IMR-90 (cell line): ENCODE measurements around the gene PCBP3. TPM values are rescaled to one million over a fixed set of nuclear protein-coding genes. Genes with fewer than 3 reads are reported as not detected.
A peak's percentile ranks its signal among the peaks of the same experiment; 100 is the strongest.

Experiments used
- ATAC-seq: fragments of 200-7000 bp; cut with Tn5 transposase; 2 replicates; pipeline ENCODE4 v1.9.1; 2020; ENCODE audit warnings: low read depth, mild to moderate bottlenecking, moderate library complexity
- BruUV-seq: library from RNA; stranded (reverse); fragments of 400-500 nt; replicated peaks from 2 replicates; lab custom pipeline; 2021; lab: Mats Ljungman, UMichigan
- CTCF ChIA-PET: fragments of 300-600 bp; formaldehyde crosslinking; extraction: SDS; loops from one replicate; lab custom pipeline; 2021; ENCODE audit warnings: antibody characterized with exemption; lab: Yijun Ruan, JAX
- POLR2A ChIA-PET: fragments of 300-600 bp; sonication (Branson Sonifier 250); formaldehyde crosslinking; loops from one replicate; lab custom pipeline; 2022; ENCODE audit warnings: antibody characterized with exemption; ENCODE audit not compliant: unreplicated experiment; lab: Charles Lee
- DNase-seq: peaks from one replicate; pipeline ENCODE4 v3.0.0; 2013
- H2AFZ ChIP-seq: replicated peaks from 2 replicates; pipeline ENCODE3; 2013; ENCODE audit warnings: low read length, mild to moderate bottlenecking; ENCODE audit not compliant: poor library complexity
- H2AK5ac ChIP-seq: 2 replicates; pipeline ENCODE4 v1.6.1; 2013; ENCODE audit warnings: low read depth, low read length, inconsistent platforms
- H2AK9ac ChIP-seq: replicated peaks from 2 replicates; pipeline ENCODE3; 2013; ENCODE audit warnings: mild to moderate bottlenecking, low read depth, low read length, moderate library complexity; ENCODE audit not compliant: poor library complexity
- H2BK120ac ChIP-seq: 2 replicates; pipeline ENCODE4 v1.6.1; 2013; ENCODE audit warnings: low read depth, low read length, inconsistent platforms
- H2BK15ac ChIP-seq: 3 replicates; pipeline ENCODE4 v1.6.1; 2013; ENCODE audit warnings: low read depth, low read length, inconsistent platforms
- H2BK20ac ChIP-seq: 2 replicates; pipeline ENCODE4 v1.6.1; 2013; ENCODE audit warnings: low read depth, mild to moderate bottlenecking, inconsistent platforms, low read length, moderate library complexity
- H2BK5ac ChIP-seq: 2 replicates; pipeline ENCODE4 v1.6.1; 2013; ENCODE audit warnings: mild to moderate bottlenecking, low read depth, low read length, inconsistent platforms; ENCODE audit not compliant: poor library complexity, severe bottlenecking
- H3K14ac ChIP-seq: replicated peaks from 2 replicates; pipeline ENCODE4 v1.6.1; 2013; ENCODE audit warnings: low read depth, low read length, inconsistent platforms
- H3K18ac ChIP-seq: 2 replicates; pipeline ENCODE4 v1.6.1; 2013; ENCODE audit warnings: low read depth, low read length, control low read depth
- H3K23ac ChIP-seq: 2 replicates; pipeline ENCODE4 v1.6.1; 2013; ENCODE audit warnings: low read depth, low read length, inconsistent platforms
- H3K27ac ChIP-seq: 2 replicates; pipeline ENCODE4 v1.5.1; 2013; ENCODE audit warnings: mild to moderate bottlenecking, control low read depth, low read length; ENCODE audit not compliant: insufficient read depth
- H3K27me3 ChIP-seq: 2 replicates; pipeline ENCODE4 v1.6.1; 2013; ENCODE audit warnings: low read length; ENCODE audit not compliant: control insufficient read depth, insufficient read depth
- H3K36me3 ChIP-seq: 2 replicates; pipeline ENCODE4 v1.6.1; 2013; ENCODE audit warnings: low read length, mixed read lengths; ENCODE audit not compliant: control insufficient read depth, insufficient read depth
- H3K4ac ChIP-seq: 2 replicates; pipeline ENCODE4 v1.6.1; 2013; ENCODE audit warnings: low read depth, low read length, inconsistent platforms
- H3K4me1 ChIP-seq: 2 replicates; pipeline ENCODE4 v1.6.1; 2013; ENCODE audit warnings: low read length, mixed read lengths; ENCODE audit not compliant: control insufficient read depth, insufficient read depth
- H3K4me2 ChIP-seq: 2 replicates; pipeline ENCODE4 v1.6.1; 2013; ENCODE audit warnings: low read depth, mild to moderate bottlenecking, control low read depth, low read length, moderate library complexity
- H3K4me3 ChIP-seq: 2 replicates; pipeline ENCODE4 v1.5.1; 2013; ENCODE audit warnings: low read depth, mild to moderate bottlenecking, control low read depth, low read length, moderate library complexity; ENCODE audit not compliant: insufficient read depth
- H3K56ac ChIP-seq: 2 replicates; pipeline ENCODE4 v1.6.1; 2013; ENCODE audit warnings: low read length, inconsistent platforms; ENCODE audit not compliant: insufficient read depth; ENCODE audit errors: extremely low read depth
- H3K79me1 ChIP-seq, 2 experiments: 2 replicates each; pipeline ENCODE4 v1.6.1; 2013; ENCODE audit warnings: low read length in 2 of 2, inconsistent platforms in 1 of 2, low read depth in 1 of 2
- H3K9ac ChIP-seq: 2 replicates; pipeline ENCODE4 v1.6.1; 2013; ENCODE audit warnings: low read depth, low read length, control low read depth
- H3K9me1 ChIP-seq: 2 replicates; pipeline ENCODE4 v1.6.1; 2013; ENCODE audit warnings: low read length, inconsistent platforms; ENCODE audit not compliant: insufficient read depth
- H3K9me3 ChIP-seq: 2 replicates; pipeline ENCODE4 v1.6.1; 2013; ENCODE audit warnings: low read length; ENCODE audit not compliant: control insufficient read depth, insufficient read depth
- H4K20me1 ChIP-seq: 2 replicates; pipeline ENCODE4 v1.6.1; 2013; ENCODE audit warnings: low read length, inconsistent platforms; ENCODE audit not compliant: insufficient read depth
- H4K5ac ChIP-seq: 2 replicates; pipeline ENCODE4 v1.6.1; 2013; ENCODE audit warnings: mild to moderate bottlenecking, low read depth, low read length, control low read depth
- H4K8ac ChIP-seq, 2 experiments: 2 replicates each; pipeline ENCODE4 v1.6.1; 2013; ENCODE audit warnings: low read depth in 2 of 2, low read length in 2 of 2, control low read depth in 1 of 2, inconsistent platforms in 1 of 2
- H4K91ac ChIP-seq: 2 replicates; pipeline ENCODE4 v1.6.1; 2013; ENCODE audit warnings: low read depth, low read length, inconsistent platforms; ENCODE audit not compliant: insufficient read depth
- BHLHE40 ChIP-seq: fragments of 150-350 bp; IDR thresholded peaks from 2 replicates; pipeline ENCODE4 v1.6.1; 2016; ENCODE audit warnings: mild to moderate bottlenecking, low read depth, low read length
- CEBPB ChIP-seq: IDR thresholded peaks from 2 replicates; pipeline ENCODE4 v1.6.1; 2012; ENCODE audit warnings: low read depth, low read length, improper control_type of control experiment
- FOS ChIP-seq: fragments of 150-350 bp; IDR thresholded peaks from 2 replicates; pipeline ENCODE4 v1.6.1; 2016; ENCODE audit warnings: low read depth, low read length
- MAZ ChIP-seq: IDR thresholded peaks from 2 replicates; pipeline ENCODE4 v1.6.1; 2012; ENCODE audit warnings: low read depth, mild to moderate bottlenecking, low read length, improper control_type of control experiment, moderate library complexity, borderline replicate concordance
- MXI1 ChIP-seq: IDR thresholded peaks from 2 replicates; pipeline ENCODE4 v1.6.1; 2012; ENCODE audit warnings: low read depth, mild to moderate bottlenecking, low read length, moderate library complexity, borderline replicate concordance
- RAD21 ChIP-seq: IDR thresholded peaks from 2 replicates; pipeline ENCODE4 v1.6.1; 2012; ENCODE audit warnings: low read length, improper control_type of control experiment
- RCOR1 ChIP-seq: IDR thresholded peaks from 2 replicates; pipeline ENCODE4 v1.6.1; 2012; ENCODE audit warnings: mild to moderate bottlenecking, low read length, improper control_type of control experiment; ENCODE audit not compliant: insufficient replicate concordance
- RFX5 ChIP-seq: IDR thresholded peaks from 2 replicates; pipeline ENCODE4 v1.8.0; 2012; ENCODE audit warnings: low read depth, mild to moderate bottlenecking, low read length, moderate library complexity
- SMC3 ChIP-seq: fragments of 150-350 bp; IDR thresholded peaks from 2 replicates; pipeline ENCODE4 v1.6.1; 2016; ENCODE audit warnings: low read depth, mild to moderate bottlenecking, antibody characterized with exemption, low read length, moderate library complexity
- WGBS, 2 experiments: methylation state at CpG; one replicate each; pipeline versions ENCODE4 v1.1.5 to v1.1.7; 2013; ENCODE audit warnings: missing lambda C conversion rate in 2 of 2; ENCODE audit not compliant: insufficient read length in 1 of 2; ENCODE audit errors: extremely low coverage in 2 of 2; 5-methylcytosine and 5-hydroxymethylcytosine counted together
- dilution Hi-C: fragments of 300-500 bp; cut with HindIII; formaldehyde crosslinking; loops from one replicate; pipeline ENCODE4 v1.14.3; 2018; ENCODE audit warnings: low sequenced_read_pairs; ENCODE audit not compliant: unreplicated experiment
- in situ Hi-C: fragments of 300-500 bp; cut with MboI; formaldehyde crosslinking; loops from 3 replicates; pipeline ENCODE4 v1.14.3; 2019; ENCODE audit warnings: low sequenced_read_pairs, inconsistent platforms, mixed read lengths
- intact Hi-C: fragments of 100-400 bp; cut with micrococcal nuclease; formaldehyde crosslinking; loops from 2 replicates; pipeline ENCODE4 v1.10.0; 2022
- polyA plus RNA-seq, 3 experiments: library from polyadenylated mRNA; depleted of rRNA; stranded (reverse); fragments of >200 nt; gene quantifications; 2 replicates each; pipeline ENCODE4 v1.2.3, GENCODE V29; 2012; ENCODE audit warnings: low replicate concordance in 1 of 3
- total RNA-seq: library from RNA; depleted of rRNA; stranded (reverse); fragments of >200 nt; gene quantifications from 2 replicates; pipeline ENCODE4 v1.2.3, GENCODE V29; 2012
- TF ChIP-seq, protein P1 (sequence below): conservative IDR thresholded peaks from 2 replicates; pipeline ENCODE4 v1.5.1; 2012; ENCODE audit warnings: mild to moderate bottlenecking, low read depth, low read length, improper control_type of control experiment

PCBP3 gene
- total and polyA plus RNA-seq, 2 of the 4 experiments (the other 2 are of a cell fraction), result 2.9 to 3.9 TPM

- Histone ChIP-seq H3K14ac (no peak overlapping the region), H3K4me3 (no peak overlapping the region), H3K27me3 (peaks cover 16% of the 10 kb centered on the region; the same call in 1 of the 2 replicates), H3K4me2 (no peak overlapping the region), H3K23ac (no peak overlapping the region), H2AK9ac (peak overlapping the region; percentile 67), H3K56ac (no peak overlapping the region), H4K20me1 (peaks cover 3% of the 10 kb centered on the region; the same call in 1 of the 2 replicates), H2BK20ac (no peak overlapping the region), H3K9me1 (peaks cover 4% of the 10 kb centered on the region; the same call in 1 of the 2 replicates), H3K36me3 (no peaks in the 10 kb centered on the region), H3K9ac (no peak overlapping the region), H3K4ac (no peak overlapping the region), H3K9me3 (peaks cover 2% of the 10 kb centered on the region; the same call in 1 of the 2 replicates), H3K27ac (no peak overlapping the region), H2BK15ac (no peak overlapping the region), H2BK120ac (no peak overlapping the region), H2AK5ac (no peak overlapping the region), H3K4me1 (peaks cover 9% of the 10 kb centered on the region; the same call in 1 of the 2 replicates), H3K79me1 (no peaks in the 10 kb centered on the region), H2BK5ac (no peak overlapping the region), H4K5ac (no peak overlapping the region), H4K91ac (no peak overlapping the region), H2AFZ (peak overlapping the region; percentile 54), H3K18ac (no peak overlapping the region), H4K8ac (no peak overlapping the region)
- POLR2A ChIA-PET, result no interaction called here
- in situ Hi-C loops (no loop called here), dilution Hi-C loops (no loop called here), intact Hi-C loops (no loop called here)
- CTCF ChIA-PET, result no interaction called here
- BruUV-seq, result no TSS peak
- 18% methylated on average over 4 of the region's 9 CpGs; no CpG with 5 or more reads in 1 of the 2 experiments for WGBS, 2 experiments
- TF ChIP-seq SMC3 (no peak), FOS (peak; percentile 73), RFX5 (no peak), RAD21 (0 out of 2 replicates have a peak, but pooled peaks have one; percentile 24), CEBPB (no peak), BHLHE40 (0 out of 2 replicates have a peak, but pooled peaks have one; percentile 21), MXI1 (peak; percentile 97), MAZ (no peak), RCOR1 (peak; percentile 91)
- TF ChIP-seq, protein P1, sequence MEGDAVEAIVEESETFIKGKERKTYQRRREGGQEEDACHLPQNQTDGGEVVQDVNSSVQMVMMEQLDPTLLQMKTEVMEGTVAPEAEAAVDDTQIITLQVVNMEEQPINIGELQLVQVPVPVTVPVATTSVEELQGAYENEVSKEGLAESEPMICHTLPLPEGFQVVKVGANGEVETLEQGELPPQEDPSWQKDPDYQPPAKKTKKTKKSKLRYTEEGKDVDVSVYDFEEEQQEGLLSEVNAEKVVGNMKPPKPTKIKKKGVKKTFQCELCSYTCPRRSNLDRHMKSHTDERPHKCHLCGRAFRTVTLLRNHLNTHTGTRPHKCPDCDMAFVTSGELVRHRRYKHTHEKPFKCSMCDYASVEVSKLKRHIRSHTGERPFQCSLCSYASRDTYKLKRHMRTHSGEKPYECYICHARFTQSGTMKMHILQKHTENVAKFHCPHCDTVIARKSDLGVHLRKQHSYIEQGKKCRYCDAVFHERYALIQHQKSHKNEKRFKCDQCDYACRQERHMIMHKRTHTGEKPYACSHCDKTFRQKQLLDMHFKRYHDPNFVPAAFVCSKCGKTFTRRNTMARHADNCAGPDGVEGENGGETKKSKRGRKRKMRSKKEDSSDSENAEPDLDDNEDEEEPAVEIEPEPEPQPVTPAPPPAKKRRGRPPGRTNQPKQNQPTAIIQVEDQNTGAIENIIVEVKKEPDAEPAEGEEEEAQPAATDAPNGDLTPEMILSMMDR, result no peak
- DNase-seq (peak; percentile 85), ATAC-seq (peak; percentile 98)
Observed at GRCh38 chr21:45894450-45894825, 250.9 kb downstream of the PCBP3 start.
